Lung (tissue), 12 donors: ENCODE data around the gene ZCCHC10. TPM values are rescaled to one million over a fixed set of nuclear protein-coding genes. Genes with fewer than 3 reads are reported as not detected.
A peak's percentile ranks its signal among the peaks of the same experiment; 100 is the strongest.

Experiments used
- ATAC-seq: fragments of 200-7000 bp; cut with Tn5 transposase; one replicate; pipeline ENCODE4 v1.9.1; 2020; ENCODE audit warnings: moderate number of reproducible peaks; ENCODE audit not compliant: insufficient read depth, low FRiP score
- DNase-seq, 3 donors: peaks; one replicate each; pipeline ENCODE4 v3.0.0-alpha.2; 2013 to 2017
- H3K27ac ChIP-seq, 2 donors: one replicate each; pipeline ENCODE4 v1.5.1; 2013; ENCODE audit warnings: mild to moderate bottlenecking in 2 of 2, moderate library complexity in 2 of 2, control low read depth in 1 of 2, inconsistent platforms in 1 of 2, low read depth in 1 of 2, low read length in 1 of 2
- H3K27me3 ChIP-seq, 3 donors: one replicate each; pipeline ENCODE4 v1.5.1; 2013; ENCODE audit warnings: low read length in 2 of 3; ENCODE audit not compliant: control insufficient read depth in 3 of 3, insufficient read depth in 3 of 3
- H3K36me3 ChIP-seq, 4 donors: one replicate each; pipeline ENCODE4 v1.5.1; 2013; ENCODE audit warnings: low read length in 4 of 4, mild to moderate bottlenecking in 1 of 4, moderate library complexity in 1 of 4; ENCODE audit not compliant: control insufficient read depth in 4 of 4, insufficient read depth in 4 of 4
- H3K4me1 ChIP-seq, 5 donors: one replicate each; pipeline ENCODE4 v1.5.1; 2013; ENCODE audit warnings: low read length in 5 of 5, mild to moderate bottlenecking in 2 of 5, moderate library complexity in 1 of 5; ENCODE audit not compliant: control insufficient read depth in 5 of 5, insufficient read depth in 5 of 5
- H3K4me3 ChIP-seq: one replicate; pipeline ENCODE4 v1.5.1; 2013; ENCODE audit warnings: mild to moderate bottlenecking, control low read depth, moderate library complexity
- H3K9ac ChIP-seq, 2 donors: one replicate each; pipeline ENCODE4 v1.5.1; 2013; ENCODE audit warnings: low read length in 2 of 2, control low read depth in 1 of 2; ENCODE audit not compliant: insufficient read depth in 1 of 2
- H3K9me3 ChIP-seq, 4 donors: one replicate each; pipeline ENCODE4 v1.5.1; 2013; ENCODE audit warnings: low read length in 3 of 4, mild to moderate bottlenecking in 1 of 4, moderate library complexity in 1 of 4; ENCODE audit not compliant: control insufficient read depth in 4 of 4, insufficient read depth in 3 of 4
- CTCF ChIP-seq: IDR thresholded peaks from 2 replicates; pipeline ENCODE4 v1.5.1; 2012; ENCODE audit warnings: mild to moderate bottlenecking; ENCODE audit errors: control extremely low read depth, extremely low read depth
- WGBS, 2 donors: extraction: QIAGEN DNeasy Blood & Tissue Kit; methylation state at CpG; one replicate each; pipeline ENCODE4 v1.1.7; 2013; 5-methylcytosine and 5-hydroxymethylcytosine counted together
- polyA plus RNA-seq, 2 donors: library from polyadenylated mRNA; stranded (reverse); fragments of 200-250 nt; gene quantifications; one replicate each; pipeline ENCODE4 v1.2.1, GENCODE V29; 2013
- total RNA-seq, 2 donors: library from RNA; depleted of rRNA in 1 of 2; stranded (reverse); fragments of >200 nt in 1 of 2; gene quantifications; one replicate each; pipeline ENCODE4 v1.2.1, GENCODE V29; 2014 to 2021
- donor health status: control.
- donor health status: control.
- donor health status: Bipolar disorder and iron deficiency.
- donor health status: healthy.
- donor health status: DM: yes; HTN: yes; CAD: no.

The ZCCHC10 gene
- total and polyA plus RNA-seq, 4 donors, result 15.3 to 31.3 (median 24.8) TPM

- H3K9ac ChIP-seq, result no peak overlapping the region
- no peak overlapping the region for H3K27ac ChIP-seq
- WGBS, 2 donors, result 92 to 97% methylated on average over 15 of the region's 15 CpGs
- no peak for DNase-seq
- H3K9me3 ChIP-seq, result no peaks in the 10 kb centered on the region
- no peaks in the 10 kb centered on the region for H3K27me3 ChIP-seq
- TF ChIP-seq CTCF, result no peak
- H3K4me1 ChIP-seq, result peaks cover 7 to 30% (median 12%) of the 10 kb centered on the region in 5 donors
- ATAC-seq, result no peak
- peaks cover 0 to 10% (median 0%) of the 10 kb centered on the region in 4 donors for H3K36me3 ChIP-seq
- no peak overlapping the region for H3K4me3 ChIP-seq
These were observed 27.1 kb upstream of the ZCCHC10 start for GRCh38 chr5:133053448-133053847.

GRCh38 chr5:133052317-133053175 lies 26.2 kb upstream of the ZCCHC10 start:
- peak overlapping the region; percentile 95 for H3K4me3 ChIP-seq
- H3K9me3 ChIP-seq, result no peaks in the 10 kb centered on the region
- peak overlapping the region; percentile 96 to 98 for H3K27ac ChIP-seq
- peak overlapping the region; percentile 95 to 98 for H3K9ac ChIP-seq
- H3K27me3 ChIP-seq, result no peaks in the 10 kb centered on the region
- peak; percentile 51 to 65 (median 60) for DNase-seq
- ATAC-seq, result peak; percentile 60
- TF ChIP-seq CTCF, result no peak
- WGBS, 2 donors, result 1% methylated on average over 59 of the region's 59 CpGs
- peaks cover 7 to 30% (median 12%) of the 10 kb centered on the region in 5 donors for H3K4me1 ChIP-seq
- peaks cover 0 to 10% (median 0%) of the 10 kb centered on the region in 4 donors for H3K36me3 ChIP-seq

- peak; percentile 95 for ATAC-seq
These were observed 25.4 kb upstream of the ZCCHC10 start, which contains the start of gene HSPA4 for GRCh38 chr5:133051542-133052316. TSS of gene HSPA4 (plus strand) at chr5:133052013. CDS start at chr5:133052251, 238 bp downstream.

More at GRCh38 chr5:133051542-133052316, 25.4 kb upstream of the ZCCHC10 start, which contains the start of gene HSPA4:
- peaks cover 7 to 30% (median 12%) of the 10 kb centered on the region in 5 donors for H3K4me1 ChIP-seq
- peak; percentile 98 to 100 (median 99) for DNase-seq
- no peaks in the 10 kb centered on the region for H3K9me3 ChIP-seq
- no peaks in the 10 kb centered on the region for H3K27me3 ChIP-seq
- no peak for TF ChIP-seq CTCF
- H3K27ac ChIP-seq, result peak within 1 kb of the TSS; percentile 96 to 98
- peak within 1 kb of the TSS; percentile 95 for H3K4me3 ChIP-seq
- H3K36me3 ChIP-seq, result peaks cover 0 to 10% (median 0%) of the 10 kb centered on the region in 4 donors
- WGBS, 2 donors, result 0% methylated on average over 68 of the region's 68 CpGs
- H3K9ac ChIP-seq, result peak within 1 kb of the TSS; percentile 95 to 98
